ENCODE measurements around the gene TMEM259. TPM values are rescaled to one million over a fixed set of nuclear protein-coding genes. Genes with fewer than 3 reads are reported as not detected.
A peak's percentile ranks its signal among the peaks of the same experiment; 100 is the strongest.

TMEM259 gene
- total RNA-seq, 1 donor from 2014 or later = 232 TPM

GRCh38 chr19:1019980-1020867 lies 699 bp downstream of the TMEM259 start:
- Mint-ChIP-seq H3K9me3 (no peaks in the 10 kb centered on the region), H3K27me3 (ENCODE audit: low read depth) (peaks cover 2% of the 10 kb centered on the region), H3K27ac (peak overlapping the region; percentile 92), H3K4me3 (peak overlapping the region; percentile 88), H3K4me1 (peaks cover 27% of the 10 kb centered on the region), H3K36me3 (no peaks in the 10 kb centered on the region)
- DNase-seq (ENCODE audit: low spot score in 2 of 2, unreplicated experiment in 2 of 2) = no peak
- TF ChIP-seq CTCF (IDR thresholded peaks at IDR 0.05; ENCODE audit: unreplicated experiment) = no peak

- no peak for DNase-seq (ENCODE audit: low spot score in 2 of 2, unreplicated experiment in 2 of 2)
- Mint-ChIP-seq H3K36me3 (no peaks in the 10 kb centered on the region), H3K9me3 (no peaks in the 10 kb centered on the region), H3K4me3 (peak overlapping the region; percentile 88), H3K4me1 (peaks cover 27% of the 10 kb centered on the region), H3K27ac (peak overlapping the region; percentile 92), H3K27me3 (ENCODE audit: low read depth) (peaks cover 2% of the 10 kb centered on the region)
- no peak for TF ChIP-seq CTCF (IDR thresholded peaks at IDR 0.05; ENCODE audit: unreplicated experiment)
Observed at GRCh38 chr19:1019616-1019961, 1.3 kb downstream of the TMEM259 start.

DNA sequence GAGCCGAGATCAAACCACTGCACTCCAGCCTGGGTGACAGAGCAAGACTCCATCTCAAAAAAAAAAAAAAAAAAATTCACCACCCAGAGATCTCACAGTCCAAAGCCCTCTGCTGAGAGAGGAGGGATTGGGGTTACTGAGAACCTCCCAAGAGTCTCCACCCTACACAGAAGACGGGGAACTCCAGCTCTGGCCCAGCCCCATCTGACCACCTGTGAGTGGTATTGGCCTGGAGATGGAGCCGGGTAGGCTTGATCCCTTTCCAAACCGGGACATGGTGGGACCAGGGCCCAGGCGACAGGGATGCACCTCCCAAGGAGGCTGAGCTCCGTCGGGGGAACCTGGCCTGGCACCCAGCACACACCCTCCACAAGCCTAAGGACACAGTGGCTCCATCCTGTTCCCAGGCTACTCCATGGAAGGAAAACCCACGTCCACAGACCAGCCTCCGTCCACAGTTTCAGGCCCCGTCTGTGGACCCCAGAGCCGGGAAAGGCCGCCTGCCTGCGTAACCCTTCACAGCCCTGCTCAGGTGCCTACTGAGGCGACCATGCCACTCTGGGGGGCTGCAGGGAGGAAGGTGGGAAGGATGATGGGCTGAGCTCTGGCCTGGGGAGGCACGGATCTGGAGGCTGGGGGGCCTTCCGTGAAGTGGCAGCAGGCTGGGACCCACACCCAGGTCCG lies 1.8 kb downstream of the TMEM259 start:
- H3K27ac Mint-ChIP-seq = peak overlapping the region; percentile 73
- H3K36me3 Mint-ChIP-seq = peaks cover 2% of the 10 kb centered on the region
- H3K4me3 Mint-ChIP-seq = peak overlapping the region; percentile 88
- H3K27me3 Mint-ChIP-seq (ENCODE audit: low read depth) = peaks cover 2% of the 10 kb centered on the region
- peaks cover 27% of the 10 kb centered on the region for H3K4me1 Mint-ChIP-seq
- no peak for DNase-seq (ENCODE audit: low spot score in 2 of 2, unreplicated experiment in 2 of 2)
- no peak for TF ChIP-seq CTCF (IDR thresholded peaks at IDR 0.05; ENCODE audit: unreplicated experiment)
- no peaks in the 10 kb centered on the region for H3K9me3 Mint-ChIP-seq

- DNase-seq (ENCODE audit: low spot score in 2 of 2, unreplicated experiment in 2 of 2) = no peak
- H3K9me3 Mint-ChIP-seq = no peaks in the 10 kb centered on the region
- H3K4me3 Mint-ChIP-seq = peak overlapping the region; percentile 88
- peak overlapping the region; percentile 73 for H3K27ac Mint-ChIP-seq
- TF ChIP-seq CTCF (IDR thresholded peaks at IDR 0.05; ENCODE audit: unreplicated experiment) = no peak
- H3K36me3 Mint-ChIP-seq = peaks cover 2% of the 10 kb centered on the region
- H3K4me1 Mint-ChIP-seq = peaks cover 27% of the 10 kb centered on the region
- peaks cover 2% of the 10 kb centered on the region for H3K27me3 Mint-ChIP-seq (ENCODE audit: low read depth)
Observed at GRCh38 chr19:1018393-1018792, 2.5 kb downstream of the TMEM259 start.

GRCh38 chr19:1017906-1018305 lies 3.0 kb downstream of the TMEM259 start:
- Mint-ChIP-seq H3K9me3 (no peaks in the 10 kb centered on the region), H3K27me3 (ENCODE audit: low read depth) (peaks cover 2% of the 10 kb centered on the region), H3K4me3 (no peak overlapping the region), H3K27ac (no peak overlapping the region), H3K4me1 (peaks cover 27% of the 10 kb centered on the region), H3K36me3 (peaks cover 2% of the 10 kb centered on the region)
- no peak for TF ChIP-seq CTCF (IDR thresholded peaks at IDR 0.05; ENCODE audit: unreplicated experiment)
- no peak for DNase-seq (ENCODE audit: low spot score in 2 of 2, unreplicated experiment in 2 of 2)

Data from mesothelial cell of epicardium (in vitro differentiated cells).